ENCODE results near the gene PRKCH. TPM values are rescaled to one million over a fixed set of nuclear protein-coding genes. Genes with fewer than 3 reads are reported as not detected.

The PRKCH gene
- total and polyA plus RNA-seq, 10 of the 15 experiments (the other 5 are each of a cell fraction or from before 2014, with no cell fraction given) = 10.7 to 140 (median 33.2) TPM

DNA sequence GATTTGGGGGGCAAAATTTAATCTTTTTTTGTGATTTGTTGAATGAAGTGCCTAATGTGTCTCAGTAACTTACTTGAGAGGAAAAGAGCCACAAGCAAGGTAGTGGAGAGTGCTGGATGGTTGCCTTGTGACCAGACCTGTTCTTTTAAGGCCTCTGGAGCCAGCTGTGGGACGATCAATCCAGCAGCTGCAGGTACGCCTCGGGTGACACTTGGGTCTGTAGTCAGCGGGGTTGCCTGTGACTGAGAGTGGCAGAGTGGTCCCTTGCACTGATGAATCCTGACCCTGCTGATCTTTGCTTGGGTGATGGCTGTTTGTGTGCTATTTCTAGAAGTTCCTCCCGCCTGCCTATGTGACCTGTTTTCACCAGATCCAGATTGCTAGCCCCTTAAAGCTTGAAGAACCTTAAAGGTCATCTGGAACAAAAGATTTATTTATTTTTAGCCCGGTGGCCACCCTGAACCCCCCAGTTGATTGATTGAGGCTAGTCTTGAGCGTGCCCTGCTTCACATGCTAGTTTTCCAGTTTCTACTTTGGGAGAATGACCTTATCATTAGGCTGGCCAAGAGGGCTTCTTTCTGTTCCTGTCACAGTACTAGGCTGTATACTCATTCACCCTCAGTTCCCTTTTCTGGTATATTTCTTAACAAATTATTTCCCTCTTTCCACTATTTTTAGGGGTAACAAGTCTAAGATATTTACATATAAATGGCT is 23.2 kb downstream of the PRKCH start (continued):
- TF ChIP-seq, protein P1, sequence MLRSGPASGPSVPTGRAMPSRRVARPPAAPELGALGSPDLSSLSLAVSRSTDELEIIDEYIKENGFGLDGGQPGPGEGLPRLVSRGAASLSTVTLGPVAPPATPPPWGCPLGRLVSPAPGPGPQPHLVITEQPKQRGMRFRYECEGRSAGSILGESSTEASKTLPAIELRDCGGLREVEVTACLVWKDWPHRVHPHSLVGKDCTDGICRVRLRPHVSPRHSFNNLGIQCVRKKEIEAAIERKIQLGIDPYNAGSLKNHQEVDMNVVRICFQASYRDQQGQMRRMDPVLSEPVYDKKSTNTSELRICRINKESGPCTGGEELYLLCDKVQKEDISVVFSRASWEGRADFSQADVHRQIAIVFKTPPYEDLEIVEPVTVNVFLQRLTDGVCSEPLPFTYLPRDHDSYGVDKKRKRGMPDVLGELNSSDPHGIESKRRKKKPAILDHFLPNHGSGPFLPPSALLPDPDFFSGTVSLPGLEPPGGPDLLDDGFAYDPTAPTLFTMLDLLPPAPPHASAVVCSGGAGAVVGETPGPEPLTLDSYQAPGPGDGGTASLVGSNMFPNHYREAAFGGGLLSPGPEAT (IDR thresholded peaks at IDR 0.05; ENCODE audit: low read depth) = peak; percentile 47; the same call in 1 of the 2 replicates
- TF ChIP-seq CBFB (IDR thresholded peaks at IDR 0.05; ENCODE audit: low read depth) (no peak), ZZZ3 (IDR thresholded peaks at IDR 0.05; ENCODE audit: control insufficient read depth, insufficient read length, low read depth) (no peak), BHLHE40 (IDR thresholded peaks at IDR 0.05; ENCODE audit: borderline replicate concordance in 1 of 2, low read depth in 2 of 2, low read length in 1 of 2) (peak; percentile 11 to 17; a peak in 1 of 4 replicates), SPI1 (IDR thresholded peaks at IDR 0.05; ENCODE audit: borderline replicate concordance, insufficient read depth, low read depth, low read length) (peak; percentile 81; the same call in 1 of the 2 replicates), TCF3 (IDR thresholded peaks at IDR 0.05; ENCODE audit: borderline replicate concordance, insufficient read depth, low read depth, low read length) (no peak), RUNX3 (IDR thresholded peaks at IDR 0.05; ENCODE audit: low read length) (0 out of 2 replicates have a peak, but pooled peaks have one; percentile 26), MTA2 (IDR thresholded peaks at IDR 0.05; ENCODE audit: low read depth) (0 out of 2 replicates have a peak, but pooled peaks have one; percentile 26), MEF2B (IDR thresholded peaks at IDR 0.05; ENCODE audit: partially characterized antibody, poor library complexity, severe bottlenecking) (peak; percentile 47), CHD2 (IDR thresholded peaks at IDR 0.05; ENCODE audit: borderline replicate concordance, low read depth, low read length) (no peak), CREM (IDR thresholded peaks at IDR 0.05; ENCODE audit: low read depth) (no peak), NR2F1 (conservative IDR thresholded peaks at IDR 0.05) (peak; percentile 63), RBBP5 (conservative IDR thresholded peaks at IDR 0.05) (no peak), IKZF1 (conservative IDR thresholded peaks at IDR 0.05) (peak; percentile 61), NR2C2 (IDR thresholded peaks at IDR 0.05; ENCODE audit: borderline replicate concordance, control insufficient read depth, insufficient read length, low read depth) (no peak), BCL11A (IDR thresholded peaks at IDR 0.05; ENCODE audit: low read depth, low read length) (peak; percentile 33; the same call in 1 of the 2 replicates)
- TF ChIP-seq, protein P2, sequence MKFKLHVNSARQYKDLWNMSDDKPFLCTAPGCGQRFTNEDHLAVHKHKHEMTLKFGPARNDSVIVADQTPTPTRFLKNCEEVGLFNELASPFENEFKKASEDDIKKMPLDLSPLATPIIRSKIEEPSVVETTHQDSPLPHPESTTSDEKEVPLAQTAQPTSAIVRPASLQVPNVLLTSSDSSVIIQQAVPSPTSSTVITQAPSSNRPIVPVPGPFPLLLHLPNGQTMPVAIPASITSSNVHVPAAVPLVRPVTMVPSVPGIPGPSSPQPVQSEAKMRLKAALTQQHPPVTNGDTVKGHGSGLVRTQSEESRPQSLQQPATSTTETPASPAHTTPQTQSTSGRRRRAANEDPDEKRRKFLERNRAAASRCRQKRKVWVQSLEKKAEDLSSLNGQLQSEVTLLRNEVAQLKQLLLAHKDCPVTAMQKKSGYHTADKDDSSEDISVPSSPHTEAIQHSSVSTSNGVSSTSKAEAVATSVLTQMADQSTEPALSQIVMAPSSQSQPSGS (IDR thresholded peaks at IDR 0.05; ENCODE audit: low read length) = peak; percentile 65
- TF ChIP-seq, protein P3, sequence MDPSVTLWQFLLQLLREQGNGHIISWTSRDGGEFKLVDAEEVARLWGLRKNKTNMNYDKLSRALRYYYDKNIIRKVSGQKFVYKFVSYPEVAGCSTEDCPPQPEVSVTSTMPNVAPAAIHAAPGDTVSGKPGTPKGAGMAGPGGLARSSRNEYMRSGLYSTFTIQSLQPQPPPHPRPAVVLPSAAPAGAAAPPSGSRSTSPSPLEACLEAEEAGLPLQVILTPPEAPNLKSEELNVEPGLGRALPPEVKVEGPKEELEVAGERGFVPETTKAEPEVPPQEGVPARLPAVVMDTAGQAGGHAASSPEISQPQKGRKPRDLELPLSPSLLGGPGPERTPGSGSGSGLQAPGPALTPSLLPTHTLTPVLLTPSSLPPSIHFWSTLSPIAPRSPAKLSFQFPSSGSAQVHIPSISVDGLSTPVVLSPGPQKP (IDR thresholded peaks at IDR 0.05; ENCODE audit: low read depth, low read length) = no peak
- TF ChIP-seq, protein P4, sequence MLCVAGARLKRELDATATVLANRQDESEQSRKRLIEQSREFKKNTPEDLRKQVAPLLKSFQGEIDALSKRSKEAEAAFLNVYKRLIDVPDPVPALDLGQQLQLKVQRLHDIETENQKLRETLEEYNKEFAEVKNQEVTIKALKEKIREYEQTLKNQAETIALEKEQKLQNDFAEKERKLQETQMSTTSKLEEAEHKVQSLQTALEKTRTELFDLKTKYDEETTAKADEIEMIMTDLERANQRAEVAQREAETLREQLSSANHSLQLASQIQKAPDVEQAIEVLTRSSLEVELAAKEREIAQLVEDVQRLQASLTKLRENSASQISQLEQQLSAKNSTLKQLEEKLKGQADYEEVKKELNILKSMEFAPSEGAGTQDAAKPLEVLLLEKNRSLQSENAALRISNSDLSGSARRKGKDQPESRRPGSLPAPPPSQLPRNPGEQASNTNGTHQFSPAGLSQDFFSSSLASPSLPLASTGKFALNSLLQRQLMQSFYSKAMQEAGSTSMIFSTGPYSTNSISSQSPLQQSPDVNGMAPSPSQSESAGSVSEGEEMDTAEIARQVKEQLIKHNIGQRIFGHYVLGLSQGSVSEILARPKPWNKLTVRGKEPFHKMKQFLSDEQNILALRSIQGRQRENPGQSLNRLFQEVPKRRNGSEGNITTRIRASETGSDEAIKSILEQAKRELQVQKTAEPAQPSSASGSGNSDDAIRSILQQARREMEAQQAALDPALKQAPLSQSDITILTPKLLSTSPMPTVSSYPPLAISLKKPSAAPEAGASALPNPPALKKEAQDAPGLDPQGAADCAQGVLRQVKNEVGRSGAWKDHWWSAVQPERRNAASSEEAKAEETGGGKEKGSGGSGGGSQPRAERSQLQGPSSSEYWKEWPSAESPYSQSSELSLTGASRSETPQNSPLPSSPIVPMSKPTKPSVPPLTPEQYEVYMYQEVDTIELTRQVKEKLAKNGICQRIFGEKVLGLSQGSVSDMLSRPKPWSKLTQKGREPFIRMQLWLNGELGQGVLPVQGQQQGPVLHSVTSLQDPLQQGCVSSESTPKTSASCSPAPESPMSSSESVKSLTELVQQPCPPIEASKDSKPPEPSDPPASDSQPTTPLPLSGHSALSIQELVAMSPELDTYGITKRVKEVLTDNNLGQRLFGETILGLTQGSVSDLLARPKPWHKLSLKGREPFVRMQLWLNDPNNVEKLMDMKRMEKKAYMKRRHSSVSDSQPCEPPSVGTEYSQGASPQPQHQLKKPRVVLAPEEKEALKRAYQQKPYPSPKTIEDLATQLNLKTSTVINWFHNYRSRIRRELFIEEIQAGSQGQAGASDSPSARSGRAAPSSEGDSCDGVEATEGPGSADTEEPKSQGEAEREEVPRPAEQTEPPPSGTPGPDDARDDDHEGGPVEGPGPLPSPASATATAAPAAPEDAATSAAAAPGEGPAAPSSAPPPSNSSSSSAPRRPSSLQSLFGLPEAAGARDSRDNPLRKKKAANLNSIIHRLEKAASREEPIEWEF (IDR thresholded peaks at IDR 0.05; ENCODE audit: insufficient replicate concordance, low read depth, low read length) = no peak
- TF ChIP-seq, protein P5, sequence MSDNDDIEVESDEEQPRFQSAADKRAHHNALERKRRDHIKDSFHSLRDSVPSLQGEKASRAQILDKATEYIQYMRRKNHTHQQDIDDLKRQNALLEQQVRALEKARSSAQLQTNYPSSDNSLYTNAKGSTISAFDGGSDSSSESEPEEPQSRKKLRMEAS (IDR thresholded peaks at IDR 0.05; ENCODE audit: low read depth, low read length) = no peak

All from GM12878 (cell line).